A673 (cell line): ENCODE data around the gene FRMD5.

ENCODE experiments used
- EZH2 ChIP-seq: fragments of 200-600 bp; sonication (generic); IDR thresholded peaks from 2 replicates; pipeline ENCODE4 v1.6.1; 2017; ENCODE audit warnings: borderline replicate concordance, low read depth, mild to moderate bottlenecking, mixed read lengths, antibody characterized with exemption, low read length; ENCODE audit not compliant: poor library complexity, severe bottlenecking
- TF ChIP-seq, protein P1 (sequence below): fragments of 300-800, 200-600 bp; sonication (generic); conservative IDR thresholded peaks from 2 replicates; pipeline ENCODE4 v1.5.1; 2017; ENCODE audit warnings: low read depth, mild to moderate bottlenecking, antibody characterized with exemption, low read length, moderate library complexity, mixed read lengths

DNA sequence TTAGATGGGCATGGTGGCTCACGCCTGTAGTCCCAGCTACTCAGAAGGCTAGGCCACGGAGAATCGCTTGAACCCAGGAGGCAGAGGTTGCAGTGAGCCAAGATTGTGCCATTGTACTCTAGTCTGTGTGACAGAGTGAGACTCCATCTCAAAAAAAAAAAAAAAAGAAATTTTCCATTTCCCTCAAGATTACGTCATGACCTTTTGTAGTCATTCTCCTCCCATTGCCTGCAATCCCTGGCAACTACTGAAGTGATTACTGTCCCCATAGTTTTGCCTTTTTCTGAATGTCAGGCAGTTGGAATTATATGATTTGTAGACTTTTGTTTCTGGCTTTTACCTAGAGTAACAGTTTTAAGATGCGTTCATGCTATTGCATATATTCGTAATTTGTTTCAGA lies 340.3 kb downstream of the FRMD5 start:
- TF ChIP-seq, protein P1, sequence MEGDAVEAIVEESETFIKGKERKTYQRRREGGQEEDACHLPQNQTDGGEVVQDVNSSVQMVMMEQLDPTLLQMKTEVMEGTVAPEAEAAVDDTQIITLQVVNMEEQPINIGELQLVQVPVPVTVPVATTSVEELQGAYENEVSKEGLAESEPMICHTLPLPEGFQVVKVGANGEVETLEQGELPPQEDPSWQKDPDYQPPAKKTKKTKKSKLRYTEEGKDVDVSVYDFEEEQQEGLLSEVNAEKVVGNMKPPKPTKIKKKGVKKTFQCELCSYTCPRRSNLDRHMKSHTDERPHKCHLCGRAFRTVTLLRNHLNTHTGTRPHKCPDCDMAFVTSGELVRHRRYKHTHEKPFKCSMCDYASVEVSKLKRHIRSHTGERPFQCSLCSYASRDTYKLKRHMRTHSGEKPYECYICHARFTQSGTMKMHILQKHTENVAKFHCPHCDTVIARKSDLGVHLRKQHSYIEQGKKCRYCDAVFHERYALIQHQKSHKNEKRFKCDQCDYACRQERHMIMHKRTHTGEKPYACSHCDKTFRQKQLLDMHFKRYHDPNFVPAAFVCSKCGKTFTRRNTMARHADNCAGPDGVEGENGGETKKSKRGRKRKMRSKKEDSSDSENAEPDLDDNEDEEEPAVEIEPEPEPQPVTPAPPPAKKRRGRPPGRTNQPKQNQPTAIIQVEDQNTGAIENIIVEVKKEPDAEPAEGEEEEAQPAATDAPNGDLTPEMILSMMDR = no peak
- no peak for TF ChIP-seq EZH2
